Natural killer cell treated with Interleukin-12 subunit alpha and Interleukin-12 subunit beta and Interleukin-15 and Interleukin-18, amount 100 ng/mL, for 72 hours (primary cell): ENCODE data around the gene CD4. TPM values are rescaled to one million over a fixed set of nuclear protein-coding genes. Genes with fewer than 3 reads are reported as not detected.
"Not testable (repeated sequence)": the region's sequence is repeated elsewhere in the genome, so short reads cannot be mapped to it uniquely, and the experiment has no call there.

Experiments used
- ATAC-seq, 2 donors: fragments of 150-1000 bp; cut with Tn5 transposase in 1 of 2; sonication (Bioruptor Pico), chemical (Tn5 transposase) in 1 of 2; 2 replicates each; pipeline ENCODE4 v1.10.0; 2021
- DNase-seq: peaks from one replicate; pipeline ENCODE4 v3.0.0; 2022; ENCODE audit warnings: low spot score
- H3K27ac Mint-ChIP-seq, 2 donors: 1 replicate in 1 of 2; 2 replicates in 1 of 2; pipeline ENCODE4 v1.8.0; 2022; ENCODE audit warnings: mixed read lengths in 2 of 2, mild to moderate bottlenecking in 1 of 2, moderate library complexity in 1 of 2
- H3K27me3 Mint-ChIP-seq, 2 donors: 1 replicate in 1 of 2; 2 replicates in 1 of 2; pipeline ENCODE4 v1.8.0; 2022; ENCODE audit warnings: mixed read lengths in 2 of 2
- H3K36me3 Mint-ChIP-seq: one replicate; pipeline ENCODE4 v1.8.0; 2022; ENCODE audit warnings: mixed read lengths
- H3K4me1 Mint-ChIP-seq, 2 donors: 1 replicate in 1 of 2; 2 replicates in 1 of 2; pipeline ENCODE4 v1.8.0; 2022; ENCODE audit warnings: low read depth in 2 of 2, mixed read lengths in 2 of 2, mild to moderate bottlenecking in 1 of 2
- H3K4me3 Mint-ChIP-seq: one replicate; pipeline ENCODE4 v1.8.0; 2022; ENCODE audit warnings: mixed read lengths
- H3K9me3 Mint-ChIP-seq: 2 replicates; pipeline ENCODE4 v1.8.0; 2022; ENCODE audit warnings: mixed read lengths
- total RNA-seq, 2 donors: library from RNA; stranded (reverse); gene quantifications; one replicate each; pipeline ENCODE4 v1.2.3, GENCODE V29; 2022

CD4 gene
- total RNA-seq, 2 donors from 2014 or later = 0.43 to 5.4 TPM

DNA sequence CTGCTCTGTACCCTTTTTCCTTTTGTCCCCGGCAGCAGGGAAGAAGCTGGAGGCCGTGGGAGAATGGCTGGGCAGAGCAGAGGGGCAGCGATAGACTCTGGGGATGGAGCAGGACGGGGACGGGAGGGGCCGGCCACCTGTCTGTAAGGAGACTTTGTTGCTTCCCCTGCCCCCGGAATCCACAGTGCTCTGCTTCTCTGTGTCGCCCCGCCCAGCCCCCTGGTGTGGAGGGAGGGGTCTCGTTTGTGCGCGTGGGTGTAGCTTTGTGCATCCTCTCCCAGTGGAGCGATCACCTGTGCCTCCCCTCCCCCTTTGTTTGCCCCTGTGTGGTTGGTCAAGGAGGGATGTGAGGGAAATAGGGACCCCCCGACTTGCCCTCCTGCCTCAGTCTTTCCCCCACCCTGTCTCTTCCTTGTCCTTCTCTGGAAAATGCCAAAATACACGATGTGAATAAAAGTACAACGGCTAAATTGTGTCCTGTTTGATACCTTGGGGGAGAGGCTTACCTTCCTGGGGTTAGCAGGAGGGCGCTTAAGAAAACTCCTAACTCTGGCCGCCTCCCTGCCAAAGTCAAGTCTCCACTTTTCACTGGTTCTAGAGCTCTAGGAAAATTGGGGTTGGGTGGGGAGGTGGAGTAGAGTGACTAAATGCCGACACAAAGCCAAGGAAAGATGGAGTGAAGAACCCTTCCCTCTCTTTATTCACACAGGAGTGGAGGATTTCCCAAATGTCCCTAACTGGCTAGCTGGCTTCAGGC is 77.0 kb downstream of the CD4 start:
- H3K36me3 Mint-ChIP-seq = peaks cover 15% of the 10 kb centered on the region
- ATAC-seq (no peak), DNase-seq (peak; percentile 60)
- H3K9me3 Mint-ChIP-seq = no peaks in the 10 kb centered on the region
- peaks cover 33% of the 10 kb centered on the region in 2 donors for H3K4me1 Mint-ChIP-seq
- H3K27ac Mint-ChIP-seq = peak overlapping the region; percentile 84 to 95
- no peaks in the 10 kb centered on the region for H3K27me3 Mint-ChIP-seq
- H3K4me3 Mint-ChIP-seq = peak overlapping the region; percentile 94

- peak overlapping the region; percentile 94 for H3K4me3 Mint-ChIP-seq
- H3K27me3 Mint-ChIP-seq = no peaks in the 10 kb centered on the region
- H3K4me1 Mint-ChIP-seq = peaks cover 38% of the 10 kb centered on the region in 2 donors
- peaks cover 15% of the 10 kb centered on the region for H3K36me3 Mint-ChIP-seq
- DNase-seq (no peak), ATAC-seq (peak in 1 of 2 donors; percentile 2)
- H3K9me3 Mint-ChIP-seq = no peaks in the 10 kb centered on the region
- H3K27ac Mint-ChIP-seq = peak overlapping the region; percentile 84 to 95
These were observed 77.6 kb downstream of the CD4 start for GRCh38 chr12:6866920-6867412.

DNA sequence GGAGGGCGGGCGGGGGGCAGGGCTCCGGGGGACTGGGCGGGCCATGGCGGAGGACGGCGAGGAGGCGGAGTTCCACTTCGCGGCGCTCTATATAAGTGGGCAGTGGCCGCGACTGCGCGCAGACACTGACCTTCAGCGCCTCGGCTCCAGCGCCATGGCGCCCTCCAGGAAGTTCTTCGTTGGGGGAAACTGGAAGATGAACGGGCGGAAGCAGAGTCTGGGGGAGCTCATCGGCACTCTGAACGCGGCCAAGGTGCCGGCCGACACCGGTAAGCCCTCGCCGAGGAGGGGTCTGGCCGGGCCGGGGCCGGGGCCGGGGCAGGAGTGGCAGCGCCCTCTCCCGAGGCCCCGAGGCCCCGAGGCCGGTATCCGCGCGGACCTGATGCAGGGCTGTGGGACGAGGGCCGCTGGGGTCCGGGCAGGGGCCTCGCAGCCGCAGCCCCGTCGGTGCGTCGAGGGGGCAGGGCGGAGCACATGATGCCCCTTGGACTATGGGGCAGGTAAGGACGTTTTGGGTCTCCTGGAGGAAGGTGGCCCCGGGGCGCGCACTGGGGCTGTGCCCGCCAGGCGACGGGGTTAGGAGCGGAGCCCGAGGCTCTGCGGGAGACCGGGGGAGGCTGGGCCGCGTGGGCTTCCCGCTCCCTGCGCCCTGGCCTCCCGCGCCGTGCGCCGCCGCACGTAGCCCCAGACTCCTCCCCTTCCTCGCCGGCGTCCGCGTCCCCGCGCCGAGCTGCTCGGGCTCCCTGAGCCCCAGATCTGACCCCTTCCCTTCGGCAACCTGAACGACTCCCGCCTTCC is 78.3 kb downstream of the CD4 start, which contains the start of gene TPI1:
Gene TPI1, plus strand, starts transcription at position 119 of the 798 bp plus-strand sequence. Its CDS starts 36 bp downstream, at position 155.
- ATAC-seq (peak; percentile 88 to 92), DNase-seq (peak; percentile 89)
- H3K27ac Mint-ChIP-seq = peak within 1 kb of the TSS; percentile 84 to 95
- peaks cover 44 to 45% of the 10 kb centered on the region in 2 donors for H3K4me1 Mint-ChIP-seq
- H3K9me3 Mint-ChIP-seq = no peaks in the 10 kb centered on the region
- no peaks in the 10 kb centered on the region for H3K27me3 Mint-ChIP-seq
- H3K36me3 Mint-ChIP-seq = peaks cover 15% of the 10 kb centered on the region
- peak within 1 kb of the TSS; percentile 94 for H3K4me3 Mint-ChIP-seq

DNA sequence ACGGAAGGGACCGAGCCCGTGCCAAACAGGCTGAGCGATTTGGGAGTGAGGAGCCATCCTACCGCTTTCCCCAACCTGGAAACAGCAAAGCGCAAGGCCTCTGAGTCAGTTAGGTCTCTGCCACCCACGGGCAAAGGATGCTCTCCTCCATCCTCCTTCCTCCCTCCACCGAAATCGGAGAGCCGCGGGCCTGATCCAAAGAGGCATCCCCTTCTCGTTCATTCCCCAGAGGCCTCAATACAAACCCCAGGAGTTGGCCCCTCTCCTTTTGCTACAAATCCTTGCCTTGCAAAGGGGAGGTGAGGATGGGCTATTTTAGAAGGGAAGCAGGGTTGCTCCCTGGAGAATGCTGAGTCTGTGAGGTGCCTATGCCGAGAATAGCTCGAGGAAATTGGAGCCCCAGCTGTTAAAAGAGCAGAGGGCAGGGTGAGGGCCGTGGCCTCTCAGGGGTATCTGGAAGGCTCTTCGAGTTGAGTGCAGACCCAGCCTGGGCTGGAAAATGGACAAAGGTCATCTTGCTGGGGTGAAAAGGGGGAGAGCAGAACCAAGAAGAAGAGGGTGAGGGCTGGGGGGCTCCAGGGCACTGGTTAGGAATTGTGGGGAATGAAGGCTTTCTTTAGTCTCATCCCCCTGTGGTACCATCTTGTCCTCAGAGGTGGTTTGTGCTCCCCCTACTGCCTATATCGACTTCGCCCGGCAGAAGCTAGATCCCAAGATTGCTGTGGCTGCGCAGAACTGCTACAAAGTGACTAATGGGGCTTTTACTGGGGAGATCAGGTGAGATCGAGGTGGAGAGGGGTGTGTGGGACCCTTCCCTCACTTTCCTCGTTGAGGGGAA is 79.1 kb downstream of the CD4 start:
- Mint-ChIP-seq H3K4me3 (peak overlapping the region; percentile 94), H3K27ac (peak overlapping the region; percentile 84 to 95), H3K4me1 (peaks cover 44 to 49% of the 10 kb centered on the region in 2 donors), H3K9me3 (no peaks in the 10 kb centered on the region), H3K27me3 (no peaks in the 10 kb centered on the region), H3K36me3 (peaks cover 15% of the 10 kb centered on the region)
- peak in 1 of 2 donors; percentile 0 for ATAC-seq
- peak; percentile 60 for DNase-seq

DNA sequence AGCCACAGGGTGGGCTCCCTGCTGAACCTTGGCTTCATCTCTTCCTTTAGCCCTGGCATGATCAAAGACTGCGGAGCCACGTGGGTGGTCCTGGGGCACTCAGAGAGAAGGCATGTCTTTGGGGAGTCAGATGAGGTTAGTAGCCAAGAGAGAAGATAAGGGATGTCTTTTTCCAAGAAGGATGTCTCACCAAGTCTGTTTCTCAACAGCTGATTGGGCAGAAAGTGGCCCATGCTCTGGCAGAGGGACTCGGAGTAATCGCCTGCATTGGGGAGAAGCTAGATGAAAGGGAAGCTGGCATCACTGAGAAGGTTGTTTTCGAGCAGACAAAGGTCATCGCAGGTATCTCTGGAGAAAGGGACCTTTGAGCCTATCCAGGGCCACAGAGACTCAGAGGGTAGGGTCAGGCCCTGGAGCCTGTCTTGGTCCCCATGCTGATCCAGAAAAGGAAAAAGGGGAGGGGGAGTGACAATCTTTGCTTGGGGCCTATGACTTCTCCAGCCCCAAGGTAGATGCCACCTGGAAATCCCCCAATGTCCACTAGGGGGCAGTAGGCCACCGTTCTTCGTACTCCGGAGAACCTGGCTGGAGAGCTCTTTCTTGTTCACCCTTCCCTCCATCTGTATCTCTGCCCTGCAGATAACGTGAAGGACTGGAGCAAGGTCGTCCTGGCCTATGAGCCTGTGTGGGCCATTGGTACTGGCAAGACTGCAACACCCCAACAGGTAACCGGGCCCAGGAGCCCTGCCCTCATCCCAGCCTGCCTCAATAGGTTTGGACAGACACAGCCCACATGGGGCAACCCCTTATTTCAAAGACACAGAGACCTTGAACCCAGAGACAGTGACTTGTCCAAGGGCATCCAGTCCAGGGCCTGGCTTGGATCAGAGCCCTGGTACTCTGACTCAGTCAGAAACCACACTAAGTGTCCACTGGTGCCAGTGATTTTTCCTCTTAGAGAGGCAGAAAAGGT is 80.0 kb downstream of the CD4 start:
- peak overlapping the region; percentile 94 for H3K4me3 Mint-ChIP-seq
- H3K27ac Mint-ChIP-seq = peak overlapping the region; percentile 84 to 95
- peak; percentile 80 for DNase-seq
- ATAC-seq = no peak
- no peaks in the 10 kb centered on the region for H3K27me3 Mint-ChIP-seq
- H3K4me1 Mint-ChIP-seq = peaks cover 44 to 54% of the 10 kb centered on the region in 2 donors
- peaks cover 15% of the 10 kb centered on the region for H3K36me3 Mint-ChIP-seq
- no peaks in the 10 kb centered on the region for H3K9me3 Mint-ChIP-seq

GRCh38 chr12:6870304-6870703 is 81.0 kb downstream of the CD4 start:
- H3K27ac Mint-ChIP-seq = peak overlapping the region; percentile 84 to 93
- H3K4me3 Mint-ChIP-seq = peak overlapping the region; percentile 94
- peaks cover 49 to 58% of the 10 kb centered on the region in 2 donors for H3K4me1 Mint-ChIP-seq
- peaks cover 15% of the 10 kb centered on the region for H3K36me3 Mint-ChIP-seq
- DNase-seq, H3K27me3 Mint-ChIP-seq, H3K9me3 Mint-ChIP-seq, ATAC-seq: not testable (repeated sequence)

Other genes with a start within 250 kb of the CD4 start
- 10 to 100 TPM; 28.0 to 30.5 TPM for gene IFFO1, start 233.5 kb upstream of the CD4 start, total RNA-seq
- 100 to 1,000 TPM; 103 to 201 TPM for gene NOP2, start 221.2 kb upstream of the CD4 start, total RNA-seq
- gene CHD4, start 182.1 kb upstream of the CD4 start, total RNA-seq = 100 to 1,000 TPM; 239 to 352 TPM
- gene LPAR5, start 153.6 kb upstream of the CD4 start, total RNA-seq = 10 to 100 TPM in 1 of 2 donors, 1 to 10 TPM in 1; 5.6 to 10.6 TPM
- gene ACRBP, start 142.1 kb upstream of the CD4 start, total RNA-seq = 1 to 10 TPM in 1 of 2 donors, under 1 TPM in 1; 0.98 to 2.1 TPM
- gene ING4, start 126.4 kb upstream of the CD4 start, total RNA-seq = 10 to 100 TPM; 13.0 to 16.7 TPM
- gene ZNF384, start 100.2 kb upstream of the CD4 start, total RNA-seq = 10 to 100 TPM; 81.1 to 90.0 TPM
- gene PIANP, start 88.7 kb upstream of the CD4 start, total RNA-seq = under 1 TPM in 1 of 2 donors, not detected in 1; 0.17 TPM
- 10 to 100 TPM; 49.6 to 60.6 TPM for gene COPS7A, start 65.5 kb upstream of the CD4 start, total RNA-seq
- gene MLF2, start 36.4 kb upstream of the CD4 start, total RNA-seq = 100 to 1,000 TPM in 1 of 2 donors, 10 to 100 TPM in 1; 98.3 to 124 TPM
- gene PTMS, start 23.2 kb upstream of the CD4 start, total RNA-seq = 10 to 100 TPM; 50.4 to 93.8 TPM
- gene LAG3, start 17.0 kb upstream of the CD4 start, total RNA-seq = 100 to 1,000 TPM in 1 of 2 donors, 10 to 100 TPM in 1; 78.2 to 365 TPM
- gene GPR162, start 32.3 kb downstream of the CD4 start, total RNA-seq = not detected
- gene P3H3, start 38.9 kb downstream of the CD4 start, total RNA-seq = 1 to 10 TPM in 1 of 2 donors, not detected in 1; 1.3 TPM
- gene GNB3, start 51.4 kb downstream of the CD4 start, total RNA-seq = not detected
- 100 to 1,000 TPM in 1 of 2 donors, 10 to 100 TPM in 1; 40.7 to 105 TPM for gene CDCA3, start 61.8 kb downstream of the CD4 start, total RNA-seq
- 100 to 1,000 TPM in 1 of 2 donors, 10 to 100 TPM in 1; 91.7 to 105 TPM for gene USP5, start 62.6 kb downstream of the CD4 start, total RNA-seq
- gene TPI1, start 78.0 kb downstream of the CD4 start, total RNA-seq = 1,000 to 10,000 TPM; 1,157 to 1,903 TPM
- 1 to 10 TPM; 6.0 to 6.9 TPM for gene SPSB2, start 83.8 kb downstream of the CD4 start, total RNA-seq
- 1 to 10 TPM; 3.2 to 7.1 TPM for gene LRRC23, start 115.3 kb downstream of the CD4 start, total RNA-seq
- 100 to 1,000 TPM; 151 to 158 TPM for gene ENO2, start 125.1 kb downstream of the CD4 start, total RNA-seq
- gene ATN1, start 138.4 kb downstream of the CD4 start, total RNA-seq = 10 to 100 TPM; 36.5 to 62.2 TPM
- not detected for gene RNU7-1, start 154.3 kb downstream of the CD4 start, total RNA-seq
- 100 to 1,000 TPM in 1 of 2 donors, 10 to 100 TPM in 1; 89.7 to 106 TPM for gene C12orf57, start 154.5 kb downstream of the CD4 start, total RNA-seq
- 100 to 1,000 TPM in 1 of 2 donors, 10 to 100 TPM in 1; 71.6 to 131 TPM for gene PTPN6, start 161.8 kb downstream of the CD4 start, total RNA-seq
- 100 to 1,000 TPM; 227 to 350 TPM for gene PHB2, start 181.1 kb downstream of the CD4 start, total RNA-seq
- gene EMG1, start 181.4 kb downstream of the CD4 start, total RNA-seq = 100 to 1,000 TPM in 1 of 2 donors, 10 to 100 TPM in 1; 74.9 to 141 TPM
- gene LPCAT3, start 228.9 kb downstream of the CD4 start, total RNA-seq = 10 to 100 TPM; 25.4 to 31.9 TPM